SH-SY5Y (cell line): ENCODE results near the gene C2CD4B.

ENCODE experiments used
- GATA2 ChIP-seq: IDR thresholded peaks from 2 replicates; pipeline ENCODE4 v1.6.1; 2011; ENCODE audit warnings: mild to moderate bottlenecking, low read depth, low read length
- GATA3 ChIP-seq: IDR thresholded peaks from 2 replicates; pipeline ENCODE4 v1.6.1; 2011; ENCODE audit warnings: low read depth, mild to moderate bottlenecking, low read length, moderate library complexity

GRCh38 chr15:62164396-62165103, 535 bp downstream of the C2CD4B start:
- TF ChIP-seq GATA2 (no peak), GATA3 (no peak)
